ENCODE data around the gene SCAI.

The SCAI gene

GRCh38 chr9:125131778-125132177 is 11.6 kb downstream of the SCAI start:
- no peak for TF ChIP-seq CTCF (IDR thresholded peaks at IDR 0.05)

GRCh38 chr9:125126019-125126746 is 17.1 kb downstream of the SCAI start:
- TF ChIP-seq CTCF (IDR thresholded peaks at IDR 0.05): no peak

DNA sequence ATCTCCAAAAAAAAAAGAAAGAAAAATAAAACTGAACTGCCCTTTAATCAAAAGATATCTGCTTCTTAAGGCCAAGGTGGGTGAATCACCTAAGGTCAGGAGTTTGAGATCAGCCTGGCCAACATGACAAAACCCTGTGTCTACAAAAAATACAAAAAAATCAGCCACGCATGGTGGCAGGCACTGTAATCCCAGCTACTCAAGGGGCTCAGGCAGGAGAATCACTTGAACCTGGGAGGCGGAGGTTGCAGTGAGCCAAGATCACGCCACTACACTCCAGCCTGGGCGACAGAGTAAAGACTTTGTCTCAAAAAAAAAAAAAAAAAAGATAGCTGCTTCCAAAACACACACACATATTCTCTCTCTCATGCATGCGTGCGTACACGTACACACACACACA is 17.8 kb downstream of the SCAI start:
- TF ChIP-seq CTCF (IDR thresholded peaks at IDR 0.05): no peak

GRCh38 chr9:125121146-125121545 is 22.2 kb downstream of the SCAI start:
- no peak for TF ChIP-seq CTCF (IDR thresholded peaks at IDR 0.05)

- no peak for TF ChIP-seq CTCF (IDR thresholded peaks at IDR 0.05)
Measured at GRCh38 chr9:125119643-125120286, 23.6 kb downstream of the SCAI start.

- no peak for TF ChIP-seq CTCF (IDR thresholded peaks at IDR 0.05)
Measured at GRCh38 chr9:125110464-125110863, 32.9 kb downstream of the SCAI start.

DNA sequence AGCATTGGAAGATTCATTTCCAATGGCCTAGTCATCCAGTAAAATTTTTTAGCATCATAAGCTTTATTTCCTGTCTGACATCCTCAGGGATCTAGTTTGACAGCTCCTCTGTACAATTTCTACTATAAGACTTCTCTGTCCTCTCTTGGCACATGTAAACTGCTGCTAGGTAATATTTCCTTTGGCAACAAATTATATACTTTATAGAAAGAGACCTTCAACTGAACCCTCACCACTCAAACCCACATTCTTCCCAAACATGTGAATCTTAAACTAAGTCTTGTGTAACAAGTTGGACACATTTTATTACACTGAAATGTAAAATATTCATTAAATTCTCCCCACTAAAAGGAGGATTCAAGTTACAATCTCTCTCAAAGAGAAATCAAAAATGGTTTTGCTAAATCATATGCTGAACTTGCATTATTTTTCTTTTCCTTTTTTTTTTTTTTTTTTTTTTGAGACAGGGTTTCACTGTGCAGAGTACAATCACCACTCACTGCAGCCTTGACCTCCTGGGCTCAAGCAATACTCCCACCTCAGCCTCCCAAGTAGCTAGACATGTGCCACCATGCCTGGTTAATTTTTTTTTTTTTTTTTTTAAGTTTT is 36.9 kb downstream of the SCAI start:
- no peak for TF ChIP-seq CTCF (IDR thresholded peaks at IDR 0.05)

All from LNCAP (cell line).